ENCODE measurements around the gene LGSN. TPM values are rescaled to one million over a fixed set of nuclear protein-coding genes. Genes with fewer than 3 reads are reported as not detected.

The LGSN gene
- total RNA-seq, 4 donors from 2014 or later = 0.30 TPM; not detected in 3

GRCh38 chr6:63313111-63313510 lies 6.7 kb downstream of the LGSN start:
- TF ChIP-seq POLR2AphosphoS5 (IDR thresholded peaks at IDR 0.05) (no peak), POLR2A (IDR thresholded peaks at IDR 0.05) (no peak), CTCF (IDR thresholded peaks at IDR 0.05) (no peak), EP300 (IDR thresholded peaks at IDR 0.05) (no peak)
- H3K27me3 ChIP-seq = no peaks in the 10 kb centered on the region
- no peaks in the 10 kb centered on the region for H3K36me3 ChIP-seq
- no peak for DNase-seq (ENCODE audit: low spot score in 2 of 2)
- no peaks in the 10 kb centered on the region for H3K9me3 ChIP-seq
- no peak overlapping the region for H3K27ac ChIP-seq
- 94% methylated on average over 2 of the region's 2 CpGs for WGBS
- no peaks in the 10 kb centered on the region for H3K4me1 ChIP-seq
- no peak overlapping the region for H3K4me3 ChIP-seq

GRCh38 chr6:63307581-63308246 lies 12.1 kb downstream of the LGSN start:
- H3K27ac ChIP-seq = no peak overlapping the region
- H3K4me3 ChIP-seq = no peak overlapping the region
- 63% methylated on average over 3 of the region's 3 CpGs for WGBS
- no peaks in the 10 kb centered on the region for H3K27me3 ChIP-seq
- no peaks in the 10 kb centered on the region for H3K36me3 ChIP-seq
- H3K9me3 ChIP-seq = no peaks in the 10 kb centered on the region
- H3K4me1 ChIP-seq = no peaks in the 10 kb centered on the region
- DNase-seq (ENCODE audit: low spot score in 2 of 2) = no peak
- TF ChIP-seq CTCF (IDR thresholded peaks at IDR 0.05) (no peak), POLR2AphosphoS5 (IDR thresholded peaks at IDR 0.05) (no peak), EP300 (IDR thresholded peaks at IDR 0.05) (no peak), POLR2A (IDR thresholded peaks at IDR 0.05) (no peak)

DNA sequence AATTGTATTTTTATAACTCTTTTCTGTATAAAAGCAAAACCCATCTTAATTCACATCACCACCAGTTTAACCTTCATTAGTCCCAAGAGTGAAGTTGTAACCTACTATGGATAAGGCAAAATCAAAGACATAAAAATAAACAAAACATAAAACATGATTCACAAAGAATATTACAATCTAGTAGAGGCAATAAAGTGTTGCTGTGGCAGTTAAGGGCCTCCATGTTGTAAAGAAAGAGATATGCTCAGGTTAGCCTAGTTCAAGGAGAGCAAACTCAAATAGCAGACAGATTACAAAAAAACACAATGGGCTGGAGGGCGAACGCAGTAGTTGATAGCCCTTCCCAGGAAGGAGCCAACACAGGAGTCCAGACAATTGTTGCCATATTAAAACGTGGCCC lies 13.4 kb downstream of the LGSN start:
- Histone ChIP-seq H3K27ac (no peak overlapping the region), H3K36me3 (no peaks in the 10 kb centered on the region), H3K9me3 (no peaks in the 10 kb centered on the region), H3K4me3 (no peak overlapping the region), H3K4me1 (no peaks in the 10 kb centered on the region), H3K27me3 (no peaks in the 10 kb centered on the region)
- TF ChIP-seq POLR2AphosphoS5 (IDR thresholded peaks at IDR 0.05) (no peak), CTCF (IDR thresholded peaks at IDR 0.05) (no peak), POLR2A (IDR thresholded peaks at IDR 0.05) (no peak), EP300 (IDR thresholded peaks at IDR 0.05) (no peak)
- WGBS = 82% methylated on average over 3 of the region's 3 CpGs
- no peak for DNase-seq (ENCODE audit: low spot score in 2 of 2)

GRCh38 chr6:63305277-63305676 lies 14.5 kb downstream of the LGSN start:
- H3K27ac ChIP-seq = no peak overlapping the region
- H3K27me3 ChIP-seq = no peaks in the 10 kb centered on the region
- no peaks in the 10 kb centered on the region for H3K9me3 ChIP-seq
- no peaks in the 10 kb centered on the region for H3K36me3 ChIP-seq
- 64% methylated on average over 2 of the region's 2 CpGs for WGBS
- no peaks in the 10 kb centered on the region for H3K4me1 ChIP-seq
- TF ChIP-seq POLR2A (IDR thresholded peaks at IDR 0.05) (no peak), POLR2AphosphoS5 (IDR thresholded peaks at IDR 0.05) (no peak), EP300 (IDR thresholded peaks at IDR 0.05) (no peak), CTCF (IDR thresholded peaks at IDR 0.05) (no peak)
- no peak for DNase-seq (ENCODE audit: low spot score in 2 of 2)
- no peak overlapping the region for H3K4me3 ChIP-seq

DNA sequence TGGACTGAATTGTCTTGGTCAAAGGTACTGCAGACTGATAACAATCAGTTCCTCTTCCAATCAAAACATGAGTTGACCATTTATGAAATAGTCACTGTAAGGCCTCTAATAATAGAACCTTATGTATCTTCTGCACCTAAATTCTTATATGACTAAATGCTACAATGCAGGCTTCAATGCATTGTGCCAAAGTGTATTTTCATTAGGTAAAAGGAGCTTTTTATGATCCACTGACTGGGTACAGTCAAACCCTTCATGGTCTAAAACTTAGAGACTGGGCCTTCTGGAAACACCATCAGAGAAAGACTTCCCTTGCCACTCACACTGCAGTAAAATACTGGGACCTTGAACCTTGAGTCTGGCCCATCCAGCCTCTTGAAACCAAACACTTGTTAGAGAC lies 16.3 kb downstream of the LGSN start:
- no peak overlapping the region for H3K27ac ChIP-seq
- no peaks in the 10 kb centered on the region for H3K36me3 ChIP-seq
- no peaks in the 10 kb centered on the region for H3K27me3 ChIP-seq
- no peaks in the 10 kb centered on the region for H3K4me1 ChIP-seq
- TF ChIP-seq EP300 (IDR thresholded peaks at IDR 0.05) (no peak), POLR2A (IDR thresholded peaks at IDR 0.05) (no peak), POLR2AphosphoS5 (IDR thresholded peaks at IDR 0.05) (no peak), CTCF (IDR thresholded peaks at IDR 0.05) (no peak)
- no peak for DNase-seq (ENCODE audit: low spot score in 2 of 2)
- no peak overlapping the region for H3K4me3 ChIP-seq
- no peaks in the 10 kb centered on the region for H3K9me3 ChIP-seq
